GM18867 (cell line): ENCODE results near the gene MRPS18C.
"Not testable (repeated sequence)": the region's sequence is repeated elsewhere in the genome, so short reads cannot be mapped to it uniquely, and the experiment has no call there.

Experiments used
- ATAC-seq: cut with Tn5 transposase; IDR thresholded peaks from one replicate; pipeline ENCODE4 v1.9.1; 2021; ENCODE audit warnings: mild to moderate bottlenecking, moderate library complexity; ENCODE audit not compliant: unreplicated experiment

MRPS18C gene

DNA sequence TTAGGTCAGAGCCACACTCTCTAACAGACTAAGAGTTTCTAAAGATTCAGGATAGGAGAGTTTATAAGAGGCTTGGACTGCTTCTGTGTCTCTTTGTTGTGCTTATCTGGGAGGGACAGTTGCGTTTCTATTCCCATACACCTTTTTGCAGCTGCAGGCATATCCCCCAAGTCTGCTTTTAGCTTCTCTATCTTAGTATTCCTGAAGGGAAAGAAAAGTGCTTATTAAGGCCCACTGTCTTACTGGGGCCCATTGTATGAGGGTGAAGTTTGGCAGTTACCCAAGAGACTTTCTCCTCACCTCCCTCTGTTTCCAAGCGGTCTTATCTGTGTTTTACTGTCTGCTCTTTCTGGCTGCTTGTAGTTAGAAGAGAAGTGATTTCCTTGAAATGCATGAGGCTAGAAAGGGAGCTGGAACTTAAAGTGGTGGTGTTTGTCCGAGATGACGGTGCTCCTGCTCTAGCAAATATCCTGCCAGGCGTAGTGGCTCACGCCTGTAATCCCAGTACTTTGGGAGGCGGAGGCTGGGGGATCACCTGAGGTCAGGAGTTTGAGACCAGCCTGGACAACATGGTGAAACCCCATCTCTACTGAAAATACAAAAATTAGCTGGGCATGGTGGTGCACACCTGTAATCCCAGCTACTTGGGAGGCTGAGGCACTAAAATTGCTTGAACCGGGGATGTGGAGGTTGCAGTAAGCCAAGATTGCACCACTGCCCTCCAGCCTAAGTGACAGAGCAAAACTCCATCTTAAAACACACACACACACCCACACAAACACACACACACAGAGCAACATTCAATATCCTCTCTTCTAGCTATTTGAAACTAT, 40.4 kb downstream of the MRPS18C start:
- not testable (repeated sequence) for ATAC-seq

DNA sequence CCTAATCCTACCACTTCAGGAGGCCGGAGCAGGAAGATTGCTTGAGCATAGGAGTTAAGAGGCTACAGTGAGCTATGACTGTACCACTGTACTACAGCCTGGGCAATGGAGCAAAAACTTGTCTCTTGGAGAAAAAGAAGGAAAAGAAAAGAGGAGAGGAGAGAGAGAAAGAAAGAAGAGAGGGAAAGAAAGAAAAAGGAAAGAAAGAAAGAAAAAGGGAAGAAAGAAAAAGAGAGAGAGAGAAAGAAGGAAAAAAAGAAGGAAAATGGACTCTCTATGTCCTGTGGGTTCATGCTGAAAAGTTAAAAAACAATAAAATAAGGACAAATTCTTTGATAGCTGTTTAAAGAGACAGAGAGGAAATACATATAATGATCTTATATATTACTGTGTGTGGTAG, 42.3 kb downstream of the MRPS18C start:
- ATAC-seq: no peak

DNA sequence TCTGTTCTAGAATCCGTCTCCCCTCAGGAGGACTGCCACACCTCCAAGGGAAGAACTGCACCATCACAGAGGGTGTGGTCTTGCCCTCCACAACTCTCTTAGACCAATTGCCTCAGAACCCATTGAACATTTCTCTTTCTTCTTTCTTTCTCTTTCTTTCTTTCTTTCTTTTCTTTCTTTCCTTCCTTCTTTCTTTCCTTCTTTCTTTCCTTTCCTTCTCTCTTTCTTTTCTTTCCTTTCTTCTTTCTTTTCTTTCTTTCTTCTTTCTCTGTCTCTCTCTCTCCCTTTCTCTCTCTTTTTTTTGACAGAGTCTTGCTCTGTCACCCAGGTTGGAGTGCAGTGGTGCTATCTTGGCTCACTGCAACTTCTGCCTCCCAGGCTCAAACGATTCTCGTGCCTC, 45.8 kb downstream of the MRPS18C start:
- ATAC-seq: not testable (repeated sequence)

DNA sequence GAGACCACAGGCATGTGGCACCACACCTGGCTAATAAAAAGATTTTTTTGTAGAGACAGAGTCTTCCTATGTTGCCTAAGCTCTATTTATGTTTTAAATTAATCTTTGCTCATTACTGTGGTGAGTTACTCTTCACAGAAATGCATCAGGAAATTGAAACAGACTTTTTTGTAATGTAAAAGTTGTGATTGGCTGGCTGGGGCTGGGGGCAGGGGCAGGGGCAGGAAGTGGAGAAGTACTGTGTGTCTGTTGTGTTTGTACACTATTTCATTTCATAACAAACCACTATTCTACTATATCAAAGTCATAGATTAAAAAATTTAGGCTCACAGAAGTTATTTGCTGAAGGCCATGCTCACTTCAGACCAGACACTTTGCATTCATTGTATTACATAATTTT, 48.1 kb downstream of the MRPS18C start:
- no peak for ATAC-seq

DNA sequence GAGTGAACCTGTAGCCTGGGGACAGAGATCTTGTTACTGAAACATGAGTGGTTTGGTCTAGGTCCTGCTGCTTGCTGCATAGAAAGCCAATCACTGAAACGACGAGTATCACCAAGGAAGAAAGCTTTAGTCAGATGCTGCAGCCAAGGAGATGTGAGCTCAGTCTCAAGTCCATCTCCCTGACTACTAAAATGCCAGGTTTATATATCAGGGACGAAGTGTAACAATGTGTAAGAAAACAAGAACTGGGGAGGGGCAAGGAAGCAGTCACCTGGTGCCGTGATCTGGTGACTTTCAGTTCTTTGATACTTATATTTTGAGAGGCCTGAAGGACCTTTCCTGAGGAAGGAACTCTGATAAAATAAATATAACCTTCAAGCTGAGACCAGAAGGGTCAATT, 48.6 kb downstream of the MRPS18C start:
- ATAC-seq: no peak

DNA sequence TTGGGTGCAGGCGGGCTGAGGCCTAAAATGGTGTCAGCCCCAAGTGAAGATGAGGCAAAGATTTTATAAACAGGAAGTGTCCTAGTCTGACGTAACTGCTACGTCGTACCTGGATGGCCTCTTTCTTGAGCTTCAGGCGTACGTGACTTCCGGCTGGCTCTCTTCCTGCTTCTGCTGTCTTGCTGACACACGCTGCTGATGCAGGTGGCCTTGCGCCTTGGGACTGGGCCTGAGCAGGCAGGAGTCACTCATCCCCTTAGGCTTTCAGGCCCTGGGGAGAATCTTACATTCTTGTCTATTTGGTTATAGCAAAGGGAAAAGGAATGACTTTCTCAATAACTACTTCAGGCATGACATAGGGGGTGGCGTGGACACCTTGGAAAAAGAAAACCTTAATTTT, 49.1 kb downstream of the MRPS18C start:
- no peak for ATAC-seq

DNA sequence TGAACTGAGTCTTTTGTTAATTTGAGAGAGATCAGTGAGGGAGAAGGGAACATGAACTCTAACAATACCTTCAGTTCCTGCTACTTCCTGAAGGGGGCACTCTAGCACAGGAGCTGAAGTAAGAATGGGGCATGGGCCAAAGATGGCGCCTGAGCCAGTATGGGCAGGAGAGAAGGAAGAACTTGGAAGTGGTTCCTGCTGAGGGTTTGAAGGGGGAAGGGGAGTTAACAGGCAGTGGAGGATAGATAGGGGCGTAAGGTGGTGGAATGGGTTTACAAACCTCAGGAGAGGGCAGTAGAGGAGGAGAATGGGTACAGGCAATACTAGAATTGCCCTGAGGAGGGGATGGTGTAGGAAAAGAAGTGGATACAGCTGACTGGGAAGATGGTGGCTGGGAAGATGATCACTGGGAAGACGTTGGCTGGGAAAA, 53.3 kb downstream of the MRPS18C start:
- ATAC-seq: not testable (repeated sequence)

DNA sequence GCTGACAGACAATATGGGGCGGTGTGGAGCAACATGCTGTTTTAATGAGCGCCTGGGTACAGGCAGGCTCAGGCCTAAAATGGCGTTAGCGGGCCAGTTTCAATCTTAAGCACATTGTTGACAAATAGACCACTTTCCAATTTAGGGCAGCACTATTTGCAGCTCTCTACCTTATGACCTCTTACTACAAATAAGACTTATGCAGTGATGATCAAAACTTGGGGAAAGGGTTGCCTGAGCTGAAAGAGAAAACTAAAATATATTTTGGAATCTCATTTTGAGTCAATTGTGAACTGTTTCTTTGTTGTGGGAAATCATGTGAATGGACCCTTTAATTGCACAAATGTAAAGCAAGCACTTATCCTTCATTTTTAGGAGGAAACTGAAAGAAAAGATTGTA, 54.6 kb downstream of the MRPS18C start:
- ATAC-seq: no peak
